ENCODE data around the gene CHRDL2.

DNA sequence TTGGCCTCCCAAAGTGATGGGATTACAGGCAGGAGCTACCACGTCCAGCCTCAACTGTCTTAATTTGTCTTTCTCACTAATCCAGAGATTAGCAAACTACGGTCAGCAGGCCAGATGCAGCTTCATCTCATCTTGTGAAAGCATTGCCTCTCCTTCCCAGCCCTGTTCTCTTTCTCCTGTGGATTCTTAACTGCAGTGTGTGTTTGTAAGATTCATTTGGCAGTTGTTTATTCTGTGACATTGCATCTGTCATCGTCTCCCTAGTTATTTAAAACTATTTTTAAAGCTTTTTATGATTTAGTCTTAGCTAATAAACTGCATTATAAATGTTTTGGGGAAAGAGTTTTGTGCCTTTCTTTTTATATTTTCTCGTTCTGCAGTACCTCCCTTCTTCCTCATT is 46.7 kb upstream of the CHRDL2 start:
- TF ChIP-seq NFE2L2 (conservative IDR thresholded peaks at IDR 0.05; ENCODE audit: low read length) (no peak), EP300 (IDR thresholded peaks at IDR 0.05) (no peak)
- TF ChIP-seq, protein P1, sequence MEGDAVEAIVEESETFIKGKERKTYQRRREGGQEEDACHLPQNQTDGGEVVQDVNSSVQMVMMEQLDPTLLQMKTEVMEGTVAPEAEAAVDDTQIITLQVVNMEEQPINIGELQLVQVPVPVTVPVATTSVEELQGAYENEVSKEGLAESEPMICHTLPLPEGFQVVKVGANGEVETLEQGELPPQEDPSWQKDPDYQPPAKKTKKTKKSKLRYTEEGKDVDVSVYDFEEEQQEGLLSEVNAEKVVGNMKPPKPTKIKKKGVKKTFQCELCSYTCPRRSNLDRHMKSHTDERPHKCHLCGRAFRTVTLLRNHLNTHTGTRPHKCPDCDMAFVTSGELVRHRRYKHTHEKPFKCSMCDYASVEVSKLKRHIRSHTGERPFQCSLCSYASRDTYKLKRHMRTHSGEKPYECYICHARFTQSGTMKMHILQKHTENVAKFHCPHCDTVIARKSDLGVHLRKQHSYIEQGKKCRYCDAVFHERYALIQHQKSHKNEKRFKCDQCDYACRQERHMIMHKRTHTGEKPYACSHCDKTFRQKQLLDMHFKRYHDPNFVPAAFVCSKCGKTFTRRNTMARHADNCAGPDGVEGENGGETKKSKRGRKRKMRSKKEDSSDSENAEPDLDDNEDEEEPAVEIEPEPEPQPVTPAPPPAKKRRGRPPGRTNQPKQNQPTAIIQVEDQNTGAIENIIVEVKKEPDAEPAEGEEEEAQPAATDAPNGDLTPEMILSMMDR (IDR thresholded peaks at IDR 0.05): no peak
- TF ChIP-seq, protein P2, sequence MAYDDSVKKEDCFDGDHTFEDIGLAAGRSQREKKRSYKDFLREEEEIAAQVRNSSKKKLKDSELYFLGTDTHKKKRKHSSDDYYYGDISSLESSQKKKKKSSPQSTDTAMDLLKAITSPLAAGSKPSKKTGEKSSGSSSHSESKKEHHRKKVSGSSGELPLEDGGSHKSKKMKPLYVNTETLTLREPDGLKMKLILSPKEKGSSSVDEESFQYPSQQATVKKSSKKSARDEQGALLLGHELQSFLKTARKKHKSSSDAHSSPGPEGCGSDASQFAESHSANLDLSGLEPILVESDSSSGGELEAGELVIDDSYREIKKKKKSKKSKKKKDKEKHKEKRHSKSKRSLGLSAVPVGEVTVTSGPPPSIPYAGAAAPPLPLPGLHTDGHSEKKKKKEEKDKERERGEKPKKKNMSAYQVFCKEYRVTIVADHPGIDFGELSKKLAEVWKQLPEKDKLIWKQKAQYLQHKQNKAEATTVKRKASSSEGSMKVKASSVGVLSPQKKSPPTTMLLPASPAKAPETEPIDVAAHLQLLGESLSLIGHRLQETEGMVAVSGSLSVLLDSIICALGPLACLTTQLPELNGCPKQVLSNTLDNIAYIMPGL (CRISPR knock-in tag; IDR thresholded peaks at IDR 0.05; ENCODE audit: borderline replicate concordance): no peak
- TF ChIP-seq, protein P3, sequence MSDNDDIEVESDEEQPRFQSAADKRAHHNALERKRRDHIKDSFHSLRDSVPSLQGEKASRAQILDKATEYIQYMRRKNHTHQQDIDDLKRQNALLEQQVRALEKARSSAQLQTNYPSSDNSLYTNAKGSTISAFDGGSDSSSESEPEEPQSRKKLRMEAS (IDR thresholded peaks at IDR 0.05): no peak

All from A549 (cell line).